GM18526 (cell line): ENCODE data around the gene MYO9B.

Experiments
- POLR2A ChIP-seq: IDR thresholded peaks from 3 replicates; pipeline ENCODE4 v1.6.1; 2011; ENCODE audit not compliant: insufficient read length; ENCODE audit errors: extremely low read depth

The MYO9B gene

DNA sequence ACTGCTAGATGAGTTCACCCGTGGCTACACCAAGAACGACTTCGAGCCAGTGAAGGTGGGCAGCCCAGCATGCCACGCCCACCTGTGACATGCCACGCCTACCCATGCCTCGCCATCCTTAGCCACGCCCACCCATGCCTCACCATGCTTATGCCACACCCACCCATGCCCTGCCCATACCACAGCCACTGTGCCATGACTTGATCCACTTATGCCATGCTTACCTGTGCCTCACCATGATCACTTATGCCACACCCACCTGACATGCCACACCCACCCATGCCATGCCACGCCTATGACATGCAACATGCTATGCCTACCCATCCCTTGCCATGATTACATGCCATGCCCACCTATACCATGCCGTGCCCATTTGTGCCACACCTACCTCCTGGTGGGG is 126.7 kb downstream of the MYO9B start:
- no peak for TF ChIP-seq POLR2A

DNA sequence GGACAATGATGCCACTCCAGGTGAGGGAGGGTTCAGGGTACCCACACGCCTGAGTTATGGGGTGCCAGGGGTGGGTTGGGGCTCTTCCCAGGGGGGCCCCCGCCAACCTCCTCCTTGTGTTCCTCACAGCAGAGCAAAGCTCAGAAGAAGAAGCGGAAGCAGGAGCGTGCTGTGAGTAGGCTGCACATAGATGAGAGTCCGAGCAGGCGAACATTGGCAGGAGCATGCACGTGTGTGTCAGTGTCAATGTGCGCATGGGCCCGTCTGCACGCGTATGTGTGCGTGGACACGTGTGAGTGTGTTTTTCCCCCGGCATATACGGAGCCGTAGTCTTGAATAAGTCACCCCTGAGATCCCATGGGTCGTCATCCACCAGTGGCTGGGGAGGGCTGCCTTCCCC is 127.1 kb downstream of the MYO9B start:
- TF ChIP-seq POLR2A = no peak

DNA sequence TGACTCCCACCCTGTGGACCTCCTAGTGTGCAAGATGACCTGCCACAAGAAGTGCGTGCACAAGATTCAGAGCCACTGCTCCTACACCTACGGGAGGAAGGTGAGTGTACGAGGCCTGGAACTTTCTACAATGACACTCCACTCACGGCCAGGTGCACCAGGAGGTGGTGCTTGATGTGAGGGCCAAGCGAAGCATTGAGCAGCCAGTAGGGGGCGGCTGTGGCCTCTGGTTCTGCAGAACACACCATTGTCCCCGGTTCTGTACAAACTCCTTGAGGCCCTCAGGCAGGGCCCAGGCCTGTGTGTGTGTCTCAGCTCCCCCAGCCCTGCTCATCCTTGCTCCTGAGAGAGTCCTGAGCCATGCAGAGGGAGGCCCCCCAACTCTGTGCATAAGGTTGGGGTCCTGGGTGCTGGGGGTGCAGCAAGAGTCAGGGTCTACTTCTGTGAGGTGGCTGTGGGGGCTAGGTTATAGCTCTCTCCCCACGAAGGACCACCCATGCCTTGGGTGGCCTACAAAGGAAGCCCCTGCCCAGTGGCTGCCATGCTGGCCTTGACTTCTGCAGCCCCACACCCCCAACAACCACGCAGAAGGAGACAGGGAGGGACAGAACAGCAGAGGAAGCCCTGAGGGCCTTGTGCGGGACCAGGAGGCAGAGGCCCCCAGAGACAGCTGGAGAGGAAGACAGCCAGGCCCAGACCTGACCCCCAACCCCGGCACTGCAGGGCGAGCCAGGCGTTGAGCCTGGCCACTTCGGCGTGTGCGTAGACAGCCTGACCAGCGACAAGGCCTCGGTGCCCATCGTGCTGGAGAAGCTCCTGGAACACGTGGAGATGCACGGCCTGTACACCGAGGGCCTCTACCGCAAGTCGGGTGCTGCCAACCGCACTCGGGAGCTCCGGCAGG is 129.9 kb downstream of the MYO9B start:
- TF ChIP-seq POLR2A = no peak

DNA sequence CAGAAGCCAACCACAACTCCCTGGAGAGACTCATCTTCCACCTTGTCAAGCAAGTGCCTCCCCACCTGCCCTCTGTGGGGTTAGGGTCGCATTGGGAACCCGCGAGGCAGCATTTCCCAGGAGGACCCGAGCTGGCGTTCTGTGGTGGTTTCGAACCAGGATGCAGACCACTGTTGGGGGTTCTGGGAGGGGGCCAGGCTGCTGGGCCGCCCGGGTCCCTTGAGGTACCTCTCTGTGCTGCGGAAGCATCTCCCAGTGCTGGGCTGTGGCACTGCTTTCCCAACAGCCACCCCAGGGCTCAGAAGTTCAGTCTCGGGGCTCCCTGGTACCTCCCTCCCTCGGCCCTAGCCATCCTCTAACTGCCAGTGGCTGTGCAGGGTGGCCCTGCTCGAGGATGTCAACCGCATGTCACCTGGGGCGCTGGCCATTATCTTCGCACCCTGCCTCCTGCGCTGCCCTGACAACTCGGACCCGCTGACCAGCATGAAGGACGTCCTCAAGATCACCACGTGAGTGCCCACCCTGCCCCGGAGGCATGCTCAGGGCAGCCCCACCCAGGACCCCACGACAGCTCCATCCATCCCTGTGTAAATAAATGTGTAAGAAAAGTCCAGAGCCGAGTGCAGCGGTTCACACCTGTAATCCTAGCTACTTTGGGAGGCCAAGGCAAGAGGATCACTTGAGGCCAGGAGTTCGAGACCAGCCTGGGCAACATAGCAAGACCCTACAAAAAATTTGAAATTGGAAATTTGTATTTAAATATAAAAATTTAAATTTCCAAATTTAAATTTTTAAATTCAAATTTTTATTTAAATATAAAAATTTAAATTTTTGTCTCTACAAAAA is 131.4 kb downstream of the MYO9B start:
- no peak for TF ChIP-seq POLR2A

DNA sequence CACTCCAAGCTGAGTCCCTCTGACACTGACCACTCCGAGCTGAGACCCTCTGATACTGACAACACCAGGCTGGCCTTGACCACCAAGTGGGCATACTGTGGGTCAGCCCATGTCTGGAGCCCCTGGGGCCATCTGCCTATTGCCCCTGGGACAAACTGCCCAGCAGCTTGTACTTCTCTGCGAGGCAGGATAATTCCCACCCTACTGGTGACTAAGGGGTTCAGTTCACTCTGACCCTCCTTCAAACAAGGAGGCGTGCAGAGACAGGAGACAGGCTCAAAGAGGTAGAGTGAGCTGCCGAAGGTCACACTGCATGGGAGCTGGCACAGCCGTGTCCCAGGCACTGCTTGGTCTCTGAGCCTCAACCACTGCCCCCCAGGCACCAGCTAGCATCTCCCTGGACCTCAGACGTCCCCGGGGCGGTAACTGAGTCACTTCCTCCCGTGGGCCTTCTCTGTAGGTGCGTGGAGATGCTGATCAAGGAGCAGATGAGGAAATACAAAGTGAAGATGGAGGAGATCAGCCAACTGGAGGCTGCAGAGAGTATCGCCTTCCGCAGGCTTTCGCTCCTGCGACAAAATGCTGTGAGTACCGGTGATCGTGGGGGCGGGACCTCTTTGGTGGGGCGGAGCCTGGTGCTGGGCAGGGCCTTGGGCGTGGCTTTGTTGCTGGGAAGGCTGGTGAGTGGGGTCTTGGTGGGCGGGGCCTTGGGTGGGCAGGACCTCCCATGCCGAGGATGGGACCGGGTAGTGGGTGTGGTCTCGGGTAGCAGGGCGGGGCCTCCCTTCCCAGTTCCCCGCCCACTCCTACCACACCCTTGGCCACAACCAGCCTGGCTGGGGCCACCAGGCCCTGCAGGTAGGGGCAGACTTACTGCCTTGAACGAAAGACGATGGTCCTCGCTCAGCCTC is 133.8 kb downstream of the MYO9B start:
- no peak for TF ChIP-seq POLR2A

DNA sequence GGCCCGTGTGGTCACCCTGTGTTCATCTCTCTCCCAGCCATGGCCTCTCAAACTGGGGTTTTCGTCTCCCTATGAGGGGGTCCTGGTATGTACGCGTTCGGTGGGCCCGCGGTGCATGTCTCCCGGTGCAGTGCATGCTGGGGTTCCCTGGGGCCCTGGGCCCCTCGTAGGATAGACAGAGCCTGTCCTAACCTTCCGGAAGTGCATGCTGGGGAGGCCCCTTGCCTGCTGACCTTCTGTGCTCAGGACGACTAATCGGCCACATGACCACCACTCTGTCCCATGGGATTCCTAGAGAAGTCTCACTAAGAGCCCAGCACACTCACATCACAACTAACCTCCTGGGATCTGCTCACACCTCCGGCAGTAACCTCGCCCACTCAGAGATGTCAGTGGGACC is 134.7 kb downstream of the MYO9B start:
- TF ChIP-seq POLR2A = no peak

DNA sequence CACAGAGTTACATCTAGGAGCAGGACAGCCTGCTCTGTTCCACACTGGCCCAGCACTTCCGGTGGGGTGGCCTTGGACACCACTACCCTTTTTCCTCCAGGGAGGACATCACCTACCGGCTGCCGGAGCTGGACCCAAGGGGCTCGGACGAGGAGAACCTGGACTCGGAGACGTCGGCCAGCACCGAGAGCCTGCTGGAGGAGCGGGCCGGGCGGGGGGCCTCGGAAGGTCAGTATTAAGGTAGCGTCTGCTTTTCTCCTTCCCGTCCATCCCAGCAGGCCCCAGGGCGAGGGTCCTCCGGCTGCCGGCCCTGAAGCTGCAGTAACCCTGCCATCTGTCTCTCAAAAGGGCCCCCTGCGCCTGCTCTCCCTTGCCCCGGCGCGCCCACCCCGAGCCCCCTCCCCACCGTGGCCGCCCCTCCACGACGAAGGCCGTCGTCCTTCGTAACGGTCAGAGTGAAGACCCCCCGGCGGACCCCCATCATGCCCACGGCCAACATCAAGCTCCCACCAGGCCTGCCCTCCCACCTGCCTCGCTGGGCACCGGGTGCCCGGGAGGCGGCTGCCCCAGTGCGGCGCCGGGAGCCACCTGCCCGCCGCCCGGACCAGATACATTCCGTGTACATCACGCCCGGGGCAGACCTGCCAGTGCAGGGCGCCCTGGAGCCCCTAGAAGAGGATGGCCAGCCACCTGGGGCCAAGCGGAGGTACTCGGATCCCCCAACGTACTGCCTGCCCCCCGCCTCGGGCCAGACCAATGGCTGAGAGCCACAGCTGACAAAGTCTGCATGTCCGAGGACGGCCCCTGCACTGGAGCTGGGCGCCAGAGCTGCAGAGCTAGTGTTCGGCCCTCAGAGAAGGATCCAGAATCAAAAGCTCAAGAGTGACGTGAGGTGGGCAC is 136.2 kb downstream of the MYO9B start:
- no peak for TF ChIP-seq POLR2A

DNA sequence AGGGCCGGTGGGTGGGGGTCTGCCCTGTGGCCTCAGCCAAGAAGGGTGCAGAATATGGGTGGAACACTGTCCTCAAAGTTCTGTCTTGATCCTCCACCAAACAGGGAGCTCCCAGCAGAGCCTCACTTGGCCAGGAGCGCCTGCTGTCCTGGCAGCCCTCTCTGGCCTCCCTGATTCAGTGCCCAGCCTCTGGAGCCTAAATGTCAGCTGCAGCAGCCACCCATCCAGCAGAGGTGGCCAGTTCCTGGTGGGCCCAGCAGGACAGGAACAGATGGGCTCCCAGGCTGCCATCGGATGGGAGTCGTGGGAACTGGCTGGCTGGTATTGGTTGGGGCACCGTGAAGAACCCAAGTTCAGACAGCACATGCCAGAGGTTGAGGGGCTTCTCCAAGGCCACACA is 137.8 kb downstream of the MYO9B start:
- no peak for TF ChIP-seq POLR2A

DNA sequence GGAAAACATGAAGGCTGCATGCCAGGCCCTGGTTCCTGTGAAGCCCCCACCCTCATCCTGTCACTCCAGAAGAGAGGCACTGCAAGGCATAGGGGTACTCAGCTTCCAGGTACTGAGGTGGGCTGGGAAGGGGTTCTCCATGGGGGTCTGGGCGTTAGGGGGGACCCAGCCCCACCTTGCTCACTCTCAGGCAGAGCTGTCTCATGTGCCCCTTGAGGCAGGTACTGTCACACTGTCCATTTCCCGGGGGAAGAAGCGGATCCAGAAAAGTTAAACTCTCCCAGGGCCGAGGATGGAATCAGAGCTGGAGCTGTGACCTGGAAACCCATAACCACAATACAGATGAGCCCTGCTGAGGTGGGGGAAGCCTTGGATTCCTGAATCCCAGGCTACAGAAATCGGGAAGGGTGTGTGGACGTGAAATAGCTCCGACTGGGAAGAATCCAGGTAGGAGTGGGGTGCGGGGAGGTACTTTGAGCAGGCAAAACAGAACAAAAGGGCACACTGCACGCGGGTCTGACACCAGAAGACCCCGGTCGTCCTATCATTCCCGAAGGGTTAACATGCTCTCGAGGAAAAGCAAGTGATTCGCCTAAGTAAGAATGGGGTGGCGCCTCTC is 139.0 kb downstream of the MYO9B start:
- no peak for TF ChIP-seq POLR2A

DNA sequence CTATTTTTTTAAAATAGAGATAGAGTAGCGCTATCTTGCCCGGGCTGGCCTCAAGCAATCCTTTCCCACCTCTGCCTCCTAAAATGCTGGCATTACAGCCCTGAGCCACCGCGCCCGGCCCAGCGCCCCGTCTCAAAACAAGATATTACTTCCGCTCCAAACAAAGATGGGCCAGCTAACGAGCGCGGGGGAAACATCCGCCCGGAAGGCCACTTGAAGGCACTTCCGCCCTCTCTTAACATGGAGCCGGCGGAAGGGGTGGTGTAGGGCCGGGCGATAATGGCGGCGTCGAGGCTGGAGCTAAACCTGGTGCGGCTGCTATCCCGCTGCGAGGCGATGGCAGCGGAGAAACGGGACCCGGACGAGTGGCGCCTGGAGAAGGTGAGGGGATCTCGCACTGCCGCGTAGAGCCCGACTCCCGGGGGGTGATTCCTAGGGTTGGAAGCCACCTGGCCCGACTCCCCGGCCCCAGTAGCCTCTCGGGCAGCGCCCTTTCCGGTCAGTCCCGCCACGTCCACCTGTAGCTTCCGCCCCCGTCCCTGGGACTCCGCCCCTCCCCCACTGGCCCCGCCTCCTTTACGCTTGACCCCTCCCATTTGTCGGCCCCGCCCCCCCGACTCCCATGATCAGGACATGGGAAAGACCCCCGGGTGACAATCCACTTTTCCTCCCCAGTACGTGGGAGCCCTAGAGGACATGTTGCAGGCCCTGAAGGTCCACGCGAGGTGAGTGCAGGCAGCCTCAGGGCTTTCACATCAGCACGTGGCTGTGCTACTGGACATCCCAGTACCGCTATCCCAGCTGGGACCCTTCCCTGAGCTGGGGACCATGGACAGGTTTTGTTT is 139.8 kb downstream of the MYO9B start, which contains the start of gene USE1:
Gene USE1 (plus strand): TSS at position 231 of the 845 bp plus-strand sequence. CDS start 49 bp downstream, at position 280.
- TF ChIP-seq POLR2A = peak; percentile 85

DNA sequence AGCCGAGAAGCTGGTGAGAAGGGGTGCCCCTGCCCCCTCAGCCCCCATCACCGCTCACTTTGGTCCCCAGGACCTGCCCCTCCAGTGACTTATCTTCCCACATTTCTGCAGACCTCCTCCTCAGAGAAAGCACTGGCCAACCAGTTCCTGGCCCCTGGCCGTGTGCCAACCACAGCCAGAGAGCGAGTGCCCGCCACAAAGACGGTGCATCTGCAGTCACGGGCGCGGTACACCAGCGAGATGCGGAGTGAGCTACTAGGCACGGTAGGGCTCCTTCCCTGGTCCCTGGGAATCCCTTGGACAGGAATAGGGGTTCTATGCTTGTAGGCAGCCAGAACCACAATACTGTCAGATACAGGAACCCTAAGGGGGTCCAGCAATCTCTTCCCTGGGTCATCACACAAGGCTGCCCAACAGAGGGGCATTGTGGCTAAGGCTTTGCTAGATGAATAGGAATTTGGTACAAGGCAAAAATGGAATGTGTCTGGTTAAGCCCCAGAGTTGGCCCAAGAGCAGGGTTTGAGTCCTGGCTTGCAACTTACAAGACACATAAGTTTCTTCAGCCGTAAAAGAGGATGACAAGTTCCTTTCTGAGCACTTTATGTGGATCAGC is 140.6 kb downstream of the MYO9B start:
- TF ChIP-seq POLR2A = no peak

DNA sequence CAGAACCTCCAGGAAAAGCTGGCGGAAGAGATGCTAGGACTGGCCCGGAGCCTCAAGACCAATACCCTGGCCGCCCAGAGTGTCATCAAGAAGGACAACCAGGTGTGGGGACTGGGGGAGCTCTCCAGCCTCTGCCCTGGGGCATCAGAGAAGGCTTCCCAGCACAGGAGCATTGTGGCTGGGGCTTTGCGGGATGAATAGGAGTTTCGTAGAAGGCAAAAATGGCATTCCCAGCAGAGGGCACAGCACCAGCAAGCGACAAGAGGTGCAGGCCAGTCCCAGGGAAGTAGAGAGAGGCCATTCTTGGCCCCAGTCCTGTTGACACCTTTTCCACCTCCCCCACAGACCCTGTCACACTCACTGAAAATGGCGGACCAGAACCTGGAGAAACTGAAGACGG is 143.7 kb downstream of the MYO9B start:
- TF ChIP-seq POLR2A = no peak
